H4 (cell line): ENCODE results near the gene GXYLT1. TPM values are rescaled to one million over a fixed set of nuclear protein-coding genes. Genes with fewer than 3 reads are reported as not detected.
"Not testable (repeated sequence)": the region's sequence is repeated elsewhere in the genome, so short reads cannot be mapped to it uniquely, and the experiment has no call there.

ENCODE experiments used
- DNase-seq: peaks from one replicate; pipeline ENCODE4 v3.0.0-alpha.2; 2015; ENCODE audit warnings: low spot score
- total RNA-seq: library from RNA; depleted of rRNA; stranded (reverse); fragments of >200 nt; shearing (Covaris generic); gene quantifications from 2 replicates; pipeline ENCODE4 v1.2.3, GENCODE V29; 2014; rRNA removed

The GXYLT1 gene
- total RNA-seq, 1 experiment from 2014 or later, result 22.3 TPM

DNA sequence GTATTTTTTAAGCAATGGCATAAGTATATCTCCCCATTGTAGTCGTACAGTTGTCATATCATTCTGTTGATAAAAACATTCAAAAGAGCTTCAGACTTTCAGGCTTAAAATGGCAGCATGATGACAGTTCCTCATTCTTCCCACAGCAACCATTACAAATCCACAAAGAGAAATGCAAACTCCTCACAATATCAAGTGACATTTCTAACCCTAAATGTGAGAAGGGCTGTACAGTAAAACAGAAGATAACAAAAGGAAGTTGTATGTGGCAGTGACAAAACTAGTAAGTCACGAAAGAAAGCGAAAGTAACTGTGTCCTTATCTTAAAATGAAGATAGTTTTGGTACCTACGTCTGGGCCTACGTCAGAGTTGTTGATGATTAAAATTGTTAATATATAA, 46.7 kb downstream of the GXYLT1 start:
- no peak for DNase-seq

DNA sequence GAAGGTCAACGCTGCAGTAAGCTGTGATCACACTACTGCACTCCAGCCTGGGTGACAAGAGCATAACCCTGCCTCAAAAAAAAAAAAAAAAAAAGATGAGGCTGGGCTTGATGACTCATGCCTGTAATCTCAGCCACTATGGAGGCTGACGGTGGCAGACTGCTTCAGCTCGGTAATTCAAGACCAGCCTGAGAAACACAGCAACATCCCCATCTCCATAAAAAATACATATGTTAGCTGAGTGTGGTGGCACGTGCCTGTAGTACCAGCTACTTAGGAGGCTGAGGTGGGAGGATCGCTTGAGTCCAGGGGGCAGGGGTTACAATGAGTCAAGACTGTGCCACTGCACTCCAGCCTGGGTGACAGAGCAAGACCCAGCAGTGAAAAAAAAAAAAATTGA, 50.4 kb downstream of the GXYLT1 start:
- DNase-seq, result peak; percentile 49

DNA sequence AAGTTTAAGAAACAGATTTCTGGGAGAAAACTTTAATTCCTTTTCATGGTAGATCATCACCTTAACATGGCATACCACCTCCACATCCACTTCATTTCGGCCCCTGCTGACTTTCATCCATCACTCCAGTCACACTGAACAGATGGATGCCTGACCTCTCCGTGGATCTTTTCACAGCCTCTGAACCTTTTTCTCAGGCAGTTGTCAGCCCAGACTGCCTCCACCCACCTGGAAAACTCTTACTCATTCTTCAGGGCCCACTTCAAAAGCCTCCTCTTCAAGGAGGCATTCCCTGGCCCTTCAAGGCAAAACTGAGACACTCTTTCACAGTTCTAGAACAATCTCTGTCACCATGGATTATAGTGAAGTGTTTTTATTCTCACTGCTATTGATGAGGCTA, 52.9 kb downstream of the GXYLT1 start:
- DNase-seq, result no peak

DNA sequence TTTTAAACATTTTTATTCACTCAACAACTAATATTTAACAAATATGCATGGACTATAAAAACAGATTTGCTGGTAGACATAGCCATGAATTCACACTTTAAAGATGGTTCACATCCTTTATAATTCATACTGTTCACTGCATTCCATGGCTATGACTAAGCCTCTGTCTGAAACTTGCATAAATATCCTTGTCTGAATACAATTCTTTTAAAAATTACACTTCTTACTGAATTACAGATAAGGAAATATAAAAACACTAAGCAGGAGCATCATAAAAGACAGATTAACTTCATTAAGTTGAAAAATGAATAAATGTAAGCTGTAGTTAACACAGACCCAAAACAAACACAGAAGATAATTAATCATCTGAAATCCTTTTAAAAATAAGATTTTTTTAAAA, 53.8 kb downstream of the GXYLT1 start:
- DNase-seq, result no peak

DNA sequence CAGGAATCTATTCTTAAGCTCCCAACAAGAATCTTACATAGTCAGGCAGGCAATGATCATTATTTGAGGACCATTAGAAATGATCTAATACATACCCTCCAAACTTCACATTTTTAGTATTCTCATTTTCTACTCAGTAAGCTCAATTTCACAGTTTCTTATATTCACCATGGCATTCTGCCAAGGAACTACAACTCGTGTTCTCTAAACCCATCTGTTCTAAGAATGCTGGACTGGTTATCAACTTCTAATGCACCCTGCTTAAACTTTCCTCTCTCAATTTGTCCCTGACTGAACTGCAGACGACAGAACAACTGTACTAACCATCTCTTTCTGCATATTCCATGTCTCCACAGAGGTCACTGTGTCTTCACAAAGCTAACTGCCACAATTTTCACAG, 58.6 kb downstream of the GXYLT1 start:
- no peak for DNase-seq

DNA sequence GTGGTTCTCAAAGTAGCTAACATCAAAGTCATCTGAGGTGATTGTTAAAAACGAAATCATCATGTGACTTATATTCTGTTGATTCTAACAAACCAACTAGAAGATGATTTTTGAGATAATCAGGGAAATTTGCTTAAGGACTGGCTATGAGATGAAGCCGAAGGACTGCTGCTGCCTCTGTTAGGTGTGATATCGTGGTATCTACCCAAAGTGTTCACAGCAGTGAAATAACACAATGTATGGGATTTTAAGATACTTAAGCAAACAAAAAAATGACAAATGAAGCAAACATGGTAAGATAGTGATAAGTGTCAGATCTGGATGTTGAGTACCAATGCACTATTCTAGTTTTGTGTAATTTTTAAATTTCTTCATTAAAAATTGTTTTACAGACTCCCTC, 59.1 kb downstream of the GXYLT1 start:
- DNase-seq, result no peak

DNA sequence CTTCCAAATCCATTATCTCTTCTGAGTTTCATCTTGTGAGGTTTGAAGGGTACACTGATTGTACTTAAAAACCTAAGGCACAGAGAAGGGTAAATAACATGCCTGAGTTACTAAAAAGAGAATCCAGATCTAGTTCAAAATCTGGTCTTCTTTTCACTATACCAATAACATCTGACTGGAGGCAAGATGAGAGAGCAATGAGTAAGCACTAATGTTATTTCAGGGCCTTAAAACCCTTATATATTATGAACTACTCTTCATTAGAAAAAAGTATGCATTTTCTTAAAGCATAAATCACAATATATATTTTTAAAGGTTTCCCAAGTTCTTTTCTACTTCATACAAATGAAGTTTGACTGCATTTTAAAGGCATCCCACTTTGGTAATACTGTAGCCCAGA, 60.2 kb downstream of the GXYLT1 start:
- no peak for DNase-seq

DNA sequence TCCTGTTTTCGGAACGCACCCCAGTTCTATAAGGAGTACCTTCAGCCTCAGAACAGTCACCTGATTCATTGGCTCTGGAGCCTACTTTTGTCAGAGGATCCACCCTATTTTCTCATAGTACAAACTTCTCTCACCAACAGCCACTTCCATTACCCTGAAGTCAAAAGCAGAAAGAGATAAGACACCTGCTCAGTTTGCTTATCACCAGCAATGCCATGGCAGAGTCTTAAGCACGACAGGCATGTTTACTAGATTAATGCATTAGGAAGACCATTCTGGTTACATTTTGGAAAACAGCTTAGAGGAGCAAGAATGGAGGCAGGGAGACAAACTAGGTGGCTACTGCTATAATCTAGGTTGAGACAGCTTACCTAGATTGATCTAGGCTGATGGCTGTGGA, 67.7 kb downstream of the GXYLT1 start:
- no peak for DNase-seq

DNA sequence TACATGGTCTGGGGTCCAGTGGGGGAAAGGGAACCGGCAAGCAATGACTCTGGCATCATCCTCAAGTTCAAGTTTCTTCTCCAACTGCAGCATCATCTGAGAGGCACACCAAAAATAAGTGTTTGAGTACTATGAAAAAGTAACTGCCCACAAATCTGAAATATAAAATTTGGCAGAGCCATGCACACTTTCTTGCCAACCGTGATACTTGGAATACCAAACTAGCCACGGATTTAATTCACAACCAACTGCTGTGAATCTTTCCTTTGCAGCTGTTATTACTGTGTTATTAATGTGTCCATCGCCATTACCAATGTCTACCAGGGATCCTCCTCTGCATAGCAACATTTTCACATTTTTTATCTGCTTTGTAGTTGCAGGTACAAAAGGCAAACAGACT, 74.6 kb downstream of the GXYLT1 start:
- DNase-seq, result no peak

DNA sequence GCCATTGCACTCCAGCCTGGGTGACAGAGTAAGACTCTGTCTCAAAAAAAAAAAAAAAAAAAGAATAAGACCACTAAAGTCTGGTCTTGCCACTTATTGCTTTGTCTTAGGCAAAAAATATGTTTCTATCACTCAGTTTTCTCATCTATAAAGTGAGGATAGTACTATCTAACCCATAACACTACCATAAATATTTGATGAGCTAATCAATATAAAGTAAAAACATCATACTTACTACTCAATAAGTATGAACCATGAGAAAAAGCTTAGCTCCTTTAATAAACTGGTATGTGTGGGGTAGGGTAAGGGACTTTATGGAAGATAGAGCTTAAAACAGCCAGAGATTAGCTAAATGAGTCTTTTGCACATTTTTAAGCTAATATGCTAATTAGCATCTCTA, 85.5 kb downstream of the GXYLT1 start:
- DNase-seq, result no peak

DNA sequence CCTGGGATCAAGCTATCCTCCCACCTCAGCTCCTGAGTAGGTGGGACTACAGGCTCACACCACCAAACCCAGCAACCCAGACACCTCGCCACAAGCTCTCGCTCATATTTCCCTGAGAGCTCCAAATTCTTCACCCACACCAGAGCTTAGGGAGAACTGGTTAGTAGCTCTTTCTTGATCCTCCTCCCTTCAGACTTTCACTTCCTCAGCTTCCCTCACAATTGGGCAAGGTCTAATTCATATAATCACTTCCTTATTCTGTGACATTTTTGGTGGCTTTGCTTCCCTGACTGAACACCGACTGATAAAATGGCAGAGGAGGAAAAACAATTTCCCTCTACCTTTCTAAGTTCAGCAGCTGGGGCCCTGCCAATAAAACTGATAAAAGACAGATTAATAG, 88.5 kb downstream of the GXYLT1 start:
- DNase-seq, result no peak

DNA sequence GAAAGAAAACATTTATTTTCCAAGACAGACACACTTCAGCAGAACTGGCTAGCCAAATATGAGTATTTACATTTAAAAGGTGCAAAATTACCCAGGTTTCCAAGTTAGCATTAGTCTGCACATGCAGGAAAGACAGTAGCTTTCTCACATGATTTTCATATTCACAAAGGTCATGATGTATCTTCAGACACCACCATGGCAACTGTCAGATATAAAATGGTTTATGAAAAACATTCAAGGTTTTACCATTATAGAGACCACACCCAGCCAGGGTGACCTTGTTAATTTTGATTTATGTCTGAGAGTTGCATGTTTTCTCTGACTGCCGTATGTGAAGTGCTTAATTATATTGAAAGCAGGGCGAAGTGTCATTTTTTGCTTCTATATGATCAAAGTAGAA, 91.2 kb downstream of the GXYLT1 start:
- DNase-seq, result no peak

DNA sequence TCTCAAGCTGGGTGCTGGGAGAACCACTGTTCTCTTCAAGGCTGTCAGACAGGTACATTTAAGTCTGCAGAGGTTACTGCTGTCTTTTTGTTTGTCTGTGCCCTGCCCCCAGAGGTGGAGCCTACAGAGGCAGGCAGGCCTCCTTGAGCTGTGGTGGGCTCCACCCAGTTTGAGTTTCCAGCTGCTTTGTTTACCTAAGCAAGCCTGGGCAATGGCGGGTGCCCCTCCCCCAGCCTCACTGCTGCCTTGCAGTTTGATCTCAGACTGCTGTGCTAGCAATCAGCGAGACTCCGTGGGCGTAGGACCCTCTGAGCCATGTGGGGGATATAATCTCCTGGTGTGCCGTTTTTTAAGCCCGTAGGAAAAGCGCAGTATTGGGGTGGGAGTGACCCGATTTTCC, 95.7 kb downstream of the GXYLT1 start:
- not testable (repeated sequence) for DNase-seq

DNA sequence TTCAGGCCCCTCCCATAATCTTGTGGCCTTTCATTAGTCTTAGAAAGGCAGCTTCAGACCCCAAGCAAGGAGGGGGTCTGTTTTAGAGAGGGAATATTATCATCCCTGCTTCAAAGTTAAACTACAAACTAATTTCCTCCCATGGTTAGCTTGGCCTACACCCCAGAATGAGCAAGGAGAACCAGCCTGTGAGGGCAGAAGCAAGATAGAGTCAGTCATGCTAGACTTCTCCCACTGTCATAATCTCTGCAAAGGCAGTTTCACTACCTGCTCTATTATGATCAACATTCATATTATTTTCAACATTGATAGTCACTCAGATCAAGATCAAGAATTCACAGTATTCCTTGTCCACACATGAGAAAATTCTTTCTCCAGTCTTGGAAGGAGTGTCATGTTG, 105.1 kb downstream of the GXYLT1 start:
- DNase-seq, result no peak

DNA sequence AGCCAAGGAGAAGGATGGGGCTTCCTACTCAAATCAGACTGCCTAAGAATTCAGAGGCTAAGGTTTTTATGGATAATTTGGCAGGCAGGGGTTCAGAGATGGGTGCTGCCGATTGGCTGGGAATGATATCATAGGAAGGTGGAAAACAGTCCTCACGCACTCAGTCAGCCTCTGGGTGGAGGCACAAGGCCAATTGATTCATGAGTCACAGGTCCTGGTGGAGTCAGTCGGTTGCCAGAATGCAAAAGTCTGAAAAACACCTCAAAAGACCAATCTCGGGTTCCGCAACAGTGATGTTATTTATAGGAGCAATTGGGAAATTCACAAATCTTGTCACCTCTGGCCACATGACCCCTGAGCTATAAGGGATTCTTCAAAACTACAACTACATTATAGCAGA, 105.5 kb downstream of the GXYLT1 start:
- peak; percentile 60 for DNase-seq

DNA sequence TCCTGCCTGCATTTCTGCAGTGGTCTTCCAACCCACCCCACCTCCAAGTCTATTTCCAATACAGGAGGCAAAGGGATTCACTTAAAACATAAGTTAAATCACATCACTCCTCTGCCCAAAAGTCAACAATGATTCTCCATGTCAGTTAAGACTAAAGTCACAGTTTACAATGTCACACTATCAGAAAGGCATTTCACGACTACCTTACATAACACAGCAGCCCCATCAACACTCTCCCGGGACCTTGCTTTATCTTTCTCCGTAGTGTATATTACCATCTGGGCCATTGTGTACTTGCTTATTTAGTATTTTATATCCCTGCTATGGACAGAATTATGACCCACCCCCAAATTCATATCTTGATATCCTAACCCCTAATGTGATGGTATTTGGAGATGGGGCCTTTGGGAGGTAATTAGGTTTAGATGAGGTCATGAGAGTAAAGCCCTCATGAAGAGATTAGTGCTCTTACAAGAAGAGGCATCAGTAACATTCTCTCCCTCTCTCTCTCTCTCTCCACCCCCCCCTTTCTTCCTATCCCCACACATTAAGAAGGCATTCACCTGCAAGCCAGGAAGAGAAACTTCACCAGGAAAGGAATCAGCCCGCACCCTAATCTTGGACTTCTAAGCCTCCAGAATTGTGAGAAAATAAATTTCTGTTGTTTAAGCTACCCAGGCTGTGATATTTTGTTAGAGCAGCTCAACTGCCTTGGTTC, 112.7 kb downstream of the GXYLT1 start:
- DNase-seq, result no peak

Other genes with a start within 250 kb of the GXYLT1 start
- gene YAF2, start 93.4 kb upstream of the GXYLT1 start, total RNA-seq, result 9.5 and 10.6 TPM in 2 replicates
- 52.6 and 57.8 TPM in 2 replicates for gene ZCRB1, start 181.2 kb upstream of the GXYLT1 start, total RNA-seq
- 73.5 and 96.5 TPM in 2 replicates for gene PPHLN1, start 181.3 kb upstream of the GXYLT1 start, total RNA-seq